Tibial nerve (tissue), 4 donors: Measurements from ENCODE around the gene XG. TPM values are rescaled to one million over a fixed set of nuclear protein-coding genes. Genes with fewer than 3 reads are reported as not detected.
"Not testable (repeated sequence)": the region's sequence is repeated elsewhere in the genome, so short reads cannot be mapped to it uniquely, and the experiment has no call there.

Source experiments
- DNase-seq, 2 donors: peaks; one replicate each; pipeline ENCODE4 v3.0.0-alpha.2; 2019; ENCODE audit warnings: low spot score in 2 of 2
- H3K27ac ChIP-seq, 4 donors: fragments of 200-600 bp; sonication (generic) in 3 of 4; one replicate each; pipeline ENCODE4 v1.5.1; 2017 to 2019; ENCODE audit warnings: mild to moderate bottlenecking in 1 of 4
- H3K27me3 ChIP-seq, 2 donors: fragments of 200-600 bp; sonication (generic) in 1 of 2; one replicate each; pipeline versions ENCODE4 v1.5.1 to v1.6.0; 2017 to 2019
- H3K36me3 ChIP-seq, 3 donors: fragments of 200-600 bp; sonication (generic); one replicate each; pipeline ENCODE4 v1.5.1; 2018 to 2019
- H3K4me1 ChIP-seq, 4 donors: fragments of 200-600 bp; sonication (generic) in 3 of 4; one replicate each; pipeline ENCODE4 v1.5.1; 2017 to 2019
- H3K4me3 ChIP-seq, 4 donors: fragments of 200-600 bp; sonication (generic) in 3 of 4; one replicate each; pipeline ENCODE4 v1.5.1; 2017 to 2019; ENCODE audit warnings: mild to moderate bottlenecking in 1 of 4, moderate library complexity in 1 of 4
- H3K9me3 ChIP-seq, 4 donors: fragments of 200-600 bp; sonication (generic) in 3 of 4; one replicate each; pipeline ENCODE4 v1.5.1; 2017 to 2019
- CTCF ChIP-seq, 5 experiments: fragments of 200-600 bp in 3 of 5; fragments of 450-650 bp in 2 of 5; sonication (generic) in 3 of 5; IDR thresholded peaks; one replicate each; pipeline ENCODE4 v1.5.1; 2016 to 2019; ENCODE audit warnings: antibody characterized with exemption in 5 of 5, mild to moderate bottlenecking in 3 of 5, moderate library complexity in 2 of 5
- EP300 ChIP-seq, 2 donors: sonication (generic); formaldehyde crosslinking; IDR thresholded peaks; one replicate each; pipeline ENCODE4 v1.6.1; 2017; ENCODE audit warnings: antibody characterized with exemption in 2 of 2, mild to moderate bottlenecking in 1 of 2
- POLR2A ChIP-seq, 2 donors: fragments of 450-650 bp; IDR thresholded peaks; one replicate each; pipeline ENCODE4 v1.6.1; 2017; ENCODE audit warnings: antibody characterized with exemption in 2 of 2, mild to moderate bottlenecking in 2 of 2, moderate library complexity in 2 of 2
- WGBS, 2 donors: methylation state at CpG; one replicate each; pipeline ENCODE4 v1.1.5; 2018; 5-methylcytosine and 5-hydroxymethylcytosine counted together
- total RNA-seq, 4 donors: library from RNA; depleted of rRNA; stranded (reverse); fragments of >200 nt; gene quantifications; one replicate each; pipeline ENCODE4 v1.1.0, GENCODE V29; 2016

Gene XG
- 1 to 10 TPM; 1.2 to 5.1 (median 3.1) TPM for total RNA-seq

- H3K36me3 ChIP-seq, H3K4me1 ChIP-seq, H3K27me3 ChIP-seq, H3K27ac ChIP-seq, H3K9me3 ChIP-seq, DNase-seq: not testable (repeated sequence)
- H3K4me3 ChIP-seq: peak within 1 kb of the TSS in 1 of 4 donors; percentile 5
- WGBS, 2 donors: 76 to 85% methylated on average over 9 to 11 of the region's 11 CpGs
Observed at GRCh38 chrX:2751874-2752300, at the start of gene XG. Gene XG, plus strand, starts transcription at chrX:2752040. Its CDS starts 235 bp downstream, at chrX:2752275.

GRCh38 chrX:2703991-2704369, 47.9 kb upstream of the XG start:
- H3K27me3 ChIP-seq: no peaks in the 10 kb centered on the region
- H3K4me3 ChIP-seq: no peak overlapping the region
- no peaks in the 10 kb centered on the region for H3K9me3 ChIP-seq
- peak in 1 of 2 donors; percentile 50 for DNase-seq
- no peak for TF ChIP-seq POLR2A (IDR thresholded peaks at IDR 0.05)
- TF ChIP-seq EP300 (IDR thresholded peaks at IDR 0.05): peak in 1 of 2 donors; percentile 74
- TF ChIP-seq CTCF (IDR thresholded peaks at IDR 0.05): peak in 1 of 5 experiments; percentile 17
- H3K27ac ChIP-seq: peak overlapping the region in 1 of 4 donors; percentile 76
- WGBS, 2 donors: 48% methylated on average over 14 of the region's 14 CpGs
- H3K4me1 ChIP-seq: peaks cover 0 to 84% (median 45%) of the 10 kb centered on the region in 4 donors
- peaks cover 0 to 3% (median 0%) of the 10 kb centered on the region in 3 donors for H3K36me3 ChIP-seq

- no peak overlapping the region for H3K4me3 ChIP-seq
- peaks cover 0 to 91% (median 54%) of the 10 kb centered on the region in 4 donors for H3K4me1 ChIP-seq
- H3K9me3 ChIP-seq: no peaks in the 10 kb centered on the region
- peak overlapping the region in 2 of 4 donors; percentile 3 to 75 for H3K27ac ChIP-seq
- no peak for TF ChIP-seq CTCF (IDR thresholded peaks at IDR 0.05)
- peak in 1 of 2 donors; percentile 69 for TF ChIP-seq EP300 (IDR thresholded peaks at IDR 0.05)
- no peaks in the 10 kb centered on the region for H3K36me3 ChIP-seq
- 71 to 72% methylated on average over 18 of the region's 18 CpGs for WGBS, 2 donors
- peak in 1 of 2 donors; percentile 43 for DNase-seq
- H3K27me3 ChIP-seq: no peaks in the 10 kb centered on the region
Observed at GRCh38 chrX:2705046-2705832, 46.6 kb upstream of the XG start.

GRCh38 chrX:2707334-2707760, 44.5 kb upstream of the XG start:
- TF ChIP-seq CTCF (IDR thresholded peaks at IDR 0.05): no peak
- peak in 1 of 2 donors; percentile 76 for TF ChIP-seq EP300 (IDR thresholded peaks at IDR 0.05)
- Histone ChIP-seq H3K9me3 (no peaks in the 10 kb centered on the region), H3K27me3 (no peaks in the 10 kb centered on the region), H3K36me3 (peaks cover 0 to 9% (median 0%) of the 10 kb centered on the region in 3 donors), H3K4me1 (peaks cover 0 to 86% (median 45%) of the 10 kb centered on the region in 4 donors), H3K4me3 (no peak overlapping the region), H3K27ac (peak overlapping the region in 3 of 4 donors; percentile 6 to 74 (median 25))
- peak; percentile 52 to 64 for DNase-seq
- 39 to 53% methylated on average over 12 of the region's 12 CpGs for WGBS, 2 donors

GRCh38 chrX:2708021-2708420, 43.8 kb upstream of the XG start:
- peak overlapping the region in 2 of 4 donors; percentile 6 to 74 for H3K27ac ChIP-seq
- WGBS, 2 donors: 65 to 77% methylated on average over 6 of the region's 6 CpGs
- H3K4me1 ChIP-seq: peaks cover 0 to 79% (median 44%) of the 10 kb centered on the region in 4 donors
- peaks cover 0 to 16% (median 0%) of the 10 kb centered on the region in 3 donors for H3K36me3 ChIP-seq
- no peaks in the 10 kb centered on the region for H3K27me3 ChIP-seq
- DNase-seq: no peak
- no peak for TF ChIP-seq CTCF (IDR thresholded peaks at IDR 0.05)
- no peak for TF ChIP-seq POLR2A (IDR thresholded peaks at IDR 0.05)
- no peak for TF ChIP-seq EP300 (IDR thresholded peaks at IDR 0.05)
- H3K9me3 ChIP-seq: no peaks in the 10 kb centered on the region
- no peak overlapping the region for H3K4me3 ChIP-seq
